ENCODE data around the gene CDH18.

DNA sequence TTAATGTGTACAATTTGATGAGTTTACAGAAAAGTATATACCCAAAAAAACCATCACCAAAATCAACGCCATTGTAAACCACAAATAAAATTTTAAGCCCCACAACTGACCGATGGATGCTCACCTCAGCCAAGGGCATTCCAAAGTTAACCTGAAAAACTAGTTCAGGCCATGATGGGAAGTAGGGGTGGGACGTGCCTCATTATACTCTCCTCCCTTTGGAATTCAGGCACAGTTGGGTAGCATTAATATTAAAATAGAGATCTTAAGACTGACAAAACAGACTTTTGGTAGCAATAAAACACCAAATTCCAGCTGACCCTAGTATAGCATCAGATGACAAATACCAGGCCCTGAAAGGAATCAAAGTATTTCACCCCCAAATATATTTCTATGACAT is 129.0 kb downstream of the CDH18 start:
- TF ChIP-seq, protein P1, sequence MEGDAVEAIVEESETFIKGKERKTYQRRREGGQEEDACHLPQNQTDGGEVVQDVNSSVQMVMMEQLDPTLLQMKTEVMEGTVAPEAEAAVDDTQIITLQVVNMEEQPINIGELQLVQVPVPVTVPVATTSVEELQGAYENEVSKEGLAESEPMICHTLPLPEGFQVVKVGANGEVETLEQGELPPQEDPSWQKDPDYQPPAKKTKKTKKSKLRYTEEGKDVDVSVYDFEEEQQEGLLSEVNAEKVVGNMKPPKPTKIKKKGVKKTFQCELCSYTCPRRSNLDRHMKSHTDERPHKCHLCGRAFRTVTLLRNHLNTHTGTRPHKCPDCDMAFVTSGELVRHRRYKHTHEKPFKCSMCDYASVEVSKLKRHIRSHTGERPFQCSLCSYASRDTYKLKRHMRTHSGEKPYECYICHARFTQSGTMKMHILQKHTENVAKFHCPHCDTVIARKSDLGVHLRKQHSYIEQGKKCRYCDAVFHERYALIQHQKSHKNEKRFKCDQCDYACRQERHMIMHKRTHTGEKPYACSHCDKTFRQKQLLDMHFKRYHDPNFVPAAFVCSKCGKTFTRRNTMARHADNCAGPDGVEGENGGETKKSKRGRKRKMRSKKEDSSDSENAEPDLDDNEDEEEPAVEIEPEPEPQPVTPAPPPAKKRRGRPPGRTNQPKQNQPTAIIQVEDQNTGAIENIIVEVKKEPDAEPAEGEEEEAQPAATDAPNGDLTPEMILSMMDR (IDR thresholded peaks at IDR 0.05) = no peak
- TF ChIP-seq POLR2A (IDR thresholded peaks at IDR 0.05) (no peak), POLR2AphosphoS5 (IDR thresholded peaks at IDR 0.05) (no peak)
